Colonic mucosa (tissue), 4 donors: ENCODE results near the gene AOPEP. TPM values are rescaled to one million over a fixed set of nuclear protein-coding genes. Genes with fewer than 3 reads are reported as not detected.

ENCODE experiments used
- DNase-seq: peaks from one replicate; pipeline ENCODE4 v3.0.0-alpha.2; 2020
- H3K27ac ChIP-seq: fragments of 200-600 bp; one replicate; pipeline ENCODE4 v1.8.0; 2021
- H3K27me3 ChIP-seq: fragments of 200-600 bp; one replicate; pipeline ENCODE4 v1.8.0; 2021
- H3K36me3 ChIP-seq: fragments of 200-600 bp; one replicate; pipeline ENCODE4 v1.8.0; 2021
- H3K4me1 ChIP-seq: fragments of 200-600 bp; one replicate; pipeline ENCODE4 v1.8.0; 2021; ENCODE audit warnings: mild to moderate bottlenecking
- H3K4me3 ChIP-seq: fragments of 200-600 bp; one replicate; pipeline ENCODE4 v1.8.0; 2021
- H3K9ac ChIP-seq, 2 donors: one replicate each; pipeline ENCODE4 v1.7.0; 2013; ENCODE audit warnings: control low read depth in 2 of 2, low read depth in 2 of 2, low read length in 2 of 2
- H3K9me3 ChIP-seq: fragments of 200-600 bp; one replicate; pipeline ENCODE4 v1.8.0; 2021
- intact Hi-C: fragments of 100-400 bp; cut with DNase I; formaldehyde crosslinking; loops from one replicate; pipeline ENCODE4 v1.14.1; 2022
- total RNA-seq, 2 donors: library from RNA; stranded (reverse); fragmentation: NEBNext Ultra II Directional in 1 of 2; extraction: Animal tissue kit (Norgen Biotek cat#: 25700) in 1 of 2; gene quantifications; one replicate each; pipeline ENCODE4 v1.2.1, GENCODE V29; 2021
- TF ChIP-seq, protein P1 (sequence below): fragments of 200-600 bp; IDR thresholded peaks from one replicate; pipeline ENCODE4 v1.8.0; 2022; ENCODE audit warnings: antibody characterized with exemption, mild to moderate bottlenecking
- donor health status: healthy.
- donor health status: DM: no; HTN: no; CAD: no.
- donor health status: DM: no; HTN: no; CAD: no.

AOPEP gene
- total RNA-seq, 2 donors from 2014 or later: 38.4 to 43.2 TPM

DNA sequence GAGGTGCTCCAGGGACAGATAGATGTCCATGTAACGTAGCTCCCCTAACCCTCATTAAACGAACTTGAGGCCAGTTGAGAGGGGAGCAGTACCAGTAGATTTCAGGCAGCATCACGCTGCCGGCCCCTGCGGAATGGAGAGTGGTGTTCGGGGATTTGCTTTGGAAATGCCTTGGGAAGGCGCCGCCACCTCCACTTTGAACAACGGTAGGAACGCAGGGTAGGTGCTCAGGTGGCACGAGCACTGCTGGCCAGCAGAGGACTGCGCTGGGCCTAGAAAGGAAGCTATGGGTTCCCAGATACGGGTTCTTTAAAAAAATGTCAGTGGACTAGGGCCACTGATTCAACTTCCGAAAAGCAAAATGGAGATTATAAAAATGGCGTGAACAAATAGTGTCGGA lies 319.3 kb downstream of the AOPEP start:
- peaks cover 3% of the 10 kb centered on the region for H3K4me1 ChIP-seq
- TF ChIP-seq, protein P1, sequence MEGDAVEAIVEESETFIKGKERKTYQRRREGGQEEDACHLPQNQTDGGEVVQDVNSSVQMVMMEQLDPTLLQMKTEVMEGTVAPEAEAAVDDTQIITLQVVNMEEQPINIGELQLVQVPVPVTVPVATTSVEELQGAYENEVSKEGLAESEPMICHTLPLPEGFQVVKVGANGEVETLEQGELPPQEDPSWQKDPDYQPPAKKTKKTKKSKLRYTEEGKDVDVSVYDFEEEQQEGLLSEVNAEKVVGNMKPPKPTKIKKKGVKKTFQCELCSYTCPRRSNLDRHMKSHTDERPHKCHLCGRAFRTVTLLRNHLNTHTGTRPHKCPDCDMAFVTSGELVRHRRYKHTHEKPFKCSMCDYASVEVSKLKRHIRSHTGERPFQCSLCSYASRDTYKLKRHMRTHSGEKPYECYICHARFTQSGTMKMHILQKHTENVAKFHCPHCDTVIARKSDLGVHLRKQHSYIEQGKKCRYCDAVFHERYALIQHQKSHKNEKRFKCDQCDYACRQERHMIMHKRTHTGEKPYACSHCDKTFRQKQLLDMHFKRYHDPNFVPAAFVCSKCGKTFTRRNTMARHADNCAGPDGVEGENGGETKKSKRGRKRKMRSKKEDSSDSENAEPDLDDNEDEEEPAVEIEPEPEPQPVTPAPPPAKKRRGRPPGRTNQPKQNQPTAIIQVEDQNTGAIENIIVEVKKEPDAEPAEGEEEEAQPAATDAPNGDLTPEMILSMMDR: no peak
- no peaks in the 10 kb centered on the region for H3K27me3 ChIP-seq
- peak overlapping the region in 1 of 2 donors; percentile 34 for H3K9ac ChIP-seq
- intact Hi-C loops: no loop called here
- DNase-seq: no peak
- H3K9me3 ChIP-seq: no peaks in the 10 kb centered on the region
- H3K4me3 ChIP-seq: no peak overlapping the region
- no peaks in the 10 kb centered on the region for H3K36me3 ChIP-seq
- H3K27ac ChIP-seq: no peak overlapping the region

DNA sequence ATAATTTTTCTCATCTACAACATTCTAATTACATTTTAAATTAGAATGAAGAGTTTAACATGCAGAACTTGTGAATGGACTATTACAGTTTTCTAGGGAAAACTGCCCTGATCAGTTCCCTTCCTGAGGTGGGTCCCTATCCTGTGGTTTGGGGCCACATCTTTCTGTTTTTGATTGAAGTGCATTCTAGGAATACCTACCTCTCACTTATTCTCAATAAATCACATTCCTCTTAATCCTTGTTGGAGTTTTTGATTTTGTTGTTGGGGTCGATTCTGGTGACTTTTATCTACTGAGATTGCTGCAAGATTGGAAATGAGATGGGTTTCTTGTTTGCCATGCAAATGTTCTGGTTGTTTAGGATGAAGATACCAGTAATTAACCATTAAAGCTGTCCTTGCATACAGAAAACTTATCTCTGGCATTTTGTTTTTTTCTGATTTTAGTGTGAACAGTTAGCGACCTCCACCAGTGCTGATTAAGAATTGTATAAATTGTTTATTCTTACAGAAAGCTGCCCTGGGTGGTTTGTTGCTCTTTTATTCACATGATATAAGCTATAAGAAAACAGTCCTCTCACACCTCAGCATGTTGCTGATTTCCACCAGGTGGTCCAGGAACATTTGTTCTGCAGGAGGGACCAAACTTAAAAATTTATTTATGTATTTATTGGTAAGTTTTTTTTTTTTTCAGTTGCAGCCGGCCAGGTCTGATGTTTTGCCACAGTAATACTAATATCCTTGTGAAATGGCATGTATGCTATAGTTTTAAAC lies 321.1 kb downstream of the AOPEP start:
- no peak for DNase-seq
- peak overlapping the region; percentile 45 for H3K4me3 ChIP-seq
- intact Hi-C loops: no loop called here

DNA sequence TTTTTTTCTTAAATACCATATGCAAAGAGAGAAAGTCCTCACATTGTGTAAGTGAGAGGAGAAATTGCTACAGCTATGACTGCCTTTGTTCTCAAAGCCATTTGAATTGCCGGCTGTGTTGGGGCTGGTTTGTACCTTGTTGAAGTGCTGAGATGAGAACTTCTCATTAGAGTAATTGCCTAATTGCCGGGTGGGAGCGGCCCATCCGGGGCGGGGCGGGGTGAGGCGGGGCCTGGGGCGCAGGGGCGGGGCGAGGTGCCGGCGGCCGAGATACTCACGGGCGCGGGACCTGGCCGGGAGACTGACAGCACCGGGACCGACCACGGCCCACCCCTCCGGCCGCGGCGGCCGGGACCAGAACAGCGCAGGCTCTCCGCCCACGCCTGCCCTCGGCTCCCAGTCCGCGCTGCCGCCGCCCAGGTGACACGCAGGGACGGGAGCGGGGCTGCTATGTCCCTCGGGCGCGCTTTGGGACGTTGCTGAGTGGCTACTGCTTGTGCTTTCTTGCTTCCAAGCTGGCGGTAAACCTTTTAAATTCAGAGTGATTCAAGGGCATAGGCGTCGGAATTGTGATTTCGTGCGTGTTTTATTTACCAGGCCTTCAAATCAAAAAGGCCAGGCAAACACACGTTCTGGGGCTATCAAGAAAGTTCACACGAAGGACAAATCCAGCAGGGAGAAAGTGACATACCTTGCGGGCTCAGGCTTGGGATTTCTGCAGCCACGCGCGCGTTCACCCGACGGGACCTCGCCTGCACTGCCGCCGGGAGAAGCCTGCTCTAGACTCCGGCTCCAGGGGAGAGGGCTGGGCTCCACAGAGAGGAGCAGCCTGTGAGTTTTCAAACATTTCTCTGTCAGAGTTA lies 322.0 kb downstream of the AOPEP start:
- Histone ChIP-seq H3K27me3 (no peaks in the 10 kb centered on the region), H3K27ac (peak overlapping the region; percentile 50)

More for the DNA sequence above, 321.1 kb downstream of the AOPEP start:
- Histone ChIP-seq H3K9me3 (no peaks in the 10 kb centered on the region), H3K27me3 (no peaks in the 10 kb centered on the region), H3K4me1 (no peaks in the 10 kb centered on the region), H3K36me3 (no peaks in the 10 kb centered on the region), H3K9ac (no peak overlapping the region), H3K27ac (peak overlapping the region; percentile 50)
- TF ChIP-seq, protein P1: no peak

DNA sequence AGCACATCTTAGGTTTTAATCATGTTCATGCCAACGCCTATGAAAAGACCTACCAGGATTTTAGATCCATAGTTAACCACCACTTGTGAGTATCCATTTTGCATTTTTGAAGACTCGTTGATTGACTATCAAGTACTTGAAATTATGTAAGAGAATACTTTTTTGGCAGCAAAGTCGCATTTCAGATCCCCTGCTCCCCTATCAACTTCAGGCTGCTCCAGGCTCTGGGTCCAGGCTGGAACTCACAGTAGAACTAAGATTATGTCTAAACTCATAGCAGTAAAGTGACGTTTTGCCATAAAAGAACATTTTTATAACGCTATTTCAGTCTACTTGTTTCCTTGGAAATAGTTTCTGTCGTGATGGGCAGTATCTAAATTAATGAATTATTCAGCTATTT lies 323.3 kb downstream of the AOPEP start:
- intact Hi-C loops: no loop called here
- Histone ChIP-seq H3K27me3 (no peaks in the 10 kb centered on the region), H3K36me3 (no peaks in the 10 kb centered on the region), H3K4me3 (no peak overlapping the region), H3K4me1 (no peaks in the 10 kb centered on the region), H3K27ac (peak overlapping the region; percentile 50), H3K9ac (peak overlapping the region; percentile 6 to 85), H3K9me3 (no peaks in the 10 kb centered on the region)
- no peak for DNase-seq
- TF ChIP-seq, protein P1: no peak

More for the DNA sequence above, 322.0 kb downstream of the AOPEP start:
- DNase-seq: peak; percentile 82
- Histone ChIP-seq H3K4me3 (peak overlapping the region; percentile 45), H3K4me1 (no peaks in the 10 kb centered on the region), H3K36me3 (no peaks in the 10 kb centered on the region), H3K9ac (peak overlapping the region; percentile 68 to 85), H3K9me3 (no peaks in the 10 kb centered on the region)
- TF ChIP-seq, protein P1: no peak
- intact Hi-C loops: no loop called here

DNA sequence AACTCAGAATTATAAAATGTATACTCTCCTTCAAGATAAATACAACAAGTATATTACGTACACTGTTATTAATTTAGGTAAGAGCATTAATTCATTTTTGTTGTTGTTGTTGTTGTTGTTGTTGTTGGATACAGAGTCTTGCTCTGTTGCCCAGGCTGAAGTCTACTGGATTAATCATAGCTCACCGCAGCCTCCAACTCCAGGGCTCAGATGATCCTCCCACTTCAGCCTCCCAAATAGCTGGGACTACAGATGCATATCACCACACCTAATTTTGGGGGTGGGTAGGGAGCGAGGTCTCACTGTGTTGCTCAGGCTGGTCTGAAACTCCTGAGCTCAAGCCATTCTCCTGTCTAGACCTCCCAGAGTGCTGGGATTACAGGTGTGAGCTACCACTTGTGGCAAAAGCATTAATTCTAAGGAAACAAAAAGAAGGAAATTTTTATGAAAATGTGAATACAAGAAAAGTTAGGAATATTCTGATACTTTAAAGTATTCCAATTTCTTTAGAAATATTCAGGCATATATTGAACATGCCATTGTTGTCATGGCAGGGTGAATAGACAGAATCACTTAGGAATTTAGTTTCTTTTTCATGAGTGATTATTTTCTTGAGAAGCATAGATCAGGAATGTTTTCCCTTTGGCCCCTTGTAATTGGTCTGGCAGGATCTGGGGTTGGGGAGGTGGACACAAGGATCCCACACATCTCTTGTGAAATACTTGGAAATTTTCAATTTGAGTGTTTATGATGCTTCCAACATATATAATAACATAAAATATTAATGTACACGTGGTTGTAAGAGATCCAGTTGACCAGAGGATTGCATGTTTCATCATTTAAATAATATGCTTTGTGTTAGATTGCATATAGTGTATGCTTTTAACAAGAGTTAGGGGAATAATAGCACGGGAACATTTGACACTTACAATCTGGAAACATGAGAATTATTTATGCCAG lies 327.4 kb downstream of the AOPEP start:
- DNase-seq: no peak
- Histone ChIP-seq H3K27me3 (no peaks in the 10 kb centered on the region), H3K4me1 (no peaks in the 10 kb centered on the region), H3K9me3 (no peaks in the 10 kb centered on the region), H3K27ac (no peak overlapping the region), H3K9ac (no peak overlapping the region), H3K4me3 (no peak overlapping the region), H3K36me3 (no peaks in the 10 kb centered on the region)
- intact Hi-C loops: no loop called here
- TF ChIP-seq, protein P1: no peak
